Measurements from ENCODE around the gene LIPC.

Gene LIPC

DNA sequence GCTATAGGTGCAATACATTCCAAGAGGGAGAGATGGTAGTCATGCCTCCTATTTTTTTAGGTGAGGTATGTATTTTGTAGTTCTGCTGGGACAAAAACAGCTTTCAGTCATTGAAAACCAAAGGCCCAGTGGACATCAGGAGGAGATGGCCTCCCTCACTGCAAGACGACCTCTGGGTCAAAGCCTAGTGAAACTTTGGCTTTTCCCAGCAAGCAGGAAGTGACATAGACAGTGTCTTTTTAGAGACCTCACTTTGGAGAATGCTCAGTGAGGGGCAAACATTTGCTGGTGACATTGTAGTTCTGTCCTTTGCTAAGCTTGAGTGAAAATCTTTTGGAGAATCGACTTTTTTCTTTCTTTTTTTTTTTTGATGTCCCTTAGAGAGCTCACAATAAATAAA lies 27.3 kb downstream of the LIPC start:
- DNase-seq (no peak), ATAC-seq (ENCODE audit: insufficient read depth, low read depth) (no peak)
- Histone ChIP-seq H3K4me2 (ENCODE audit: insufficient read depth, low read length) (no peak overlapping the region), H3K9me3 (ENCODE audit: insufficient read depth, low read length, severe bottlenecking) (no peaks in the 10 kb centered on the region), H4K20me1 (ENCODE audit: insufficient read depth, low read length) (no peaks in the 10 kb centered on the region), H3K27me3 (ENCODE audit: insufficient read depth, low read length, poor library complexity) (no peaks in the 10 kb centered on the region), H3K4me3 (ENCODE audit: low read depth in 1 of 2, low read length in 2 of 2) (no peak overlapping the region), H3K9ac (ENCODE audit: low read depth, low read length) (no peak overlapping the region), H2AFZ (ENCODE audit: low read depth, low read length) (no peak overlapping the region), H3K4me1 (ENCODE audit: insufficient read depth, low read length) (peaks cover 46% of the 10 kb centered on the region), H3K27ac (ENCODE audit: low read length) (peak overlapping the region; percentile 7; the same call in 1 of the 2 replicates), H3K79me2 (ENCODE audit: insufficient read depth, low read length) (no peaks in the 10 kb centered on the region), H3K36me3 (ENCODE audit: insufficient read depth, low read length) (no peaks in the 10 kb centered on the region)
- TF ChIP-seq, protein P1, sequence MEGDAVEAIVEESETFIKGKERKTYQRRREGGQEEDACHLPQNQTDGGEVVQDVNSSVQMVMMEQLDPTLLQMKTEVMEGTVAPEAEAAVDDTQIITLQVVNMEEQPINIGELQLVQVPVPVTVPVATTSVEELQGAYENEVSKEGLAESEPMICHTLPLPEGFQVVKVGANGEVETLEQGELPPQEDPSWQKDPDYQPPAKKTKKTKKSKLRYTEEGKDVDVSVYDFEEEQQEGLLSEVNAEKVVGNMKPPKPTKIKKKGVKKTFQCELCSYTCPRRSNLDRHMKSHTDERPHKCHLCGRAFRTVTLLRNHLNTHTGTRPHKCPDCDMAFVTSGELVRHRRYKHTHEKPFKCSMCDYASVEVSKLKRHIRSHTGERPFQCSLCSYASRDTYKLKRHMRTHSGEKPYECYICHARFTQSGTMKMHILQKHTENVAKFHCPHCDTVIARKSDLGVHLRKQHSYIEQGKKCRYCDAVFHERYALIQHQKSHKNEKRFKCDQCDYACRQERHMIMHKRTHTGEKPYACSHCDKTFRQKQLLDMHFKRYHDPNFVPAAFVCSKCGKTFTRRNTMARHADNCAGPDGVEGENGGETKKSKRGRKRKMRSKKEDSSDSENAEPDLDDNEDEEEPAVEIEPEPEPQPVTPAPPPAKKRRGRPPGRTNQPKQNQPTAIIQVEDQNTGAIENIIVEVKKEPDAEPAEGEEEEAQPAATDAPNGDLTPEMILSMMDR (IDR thresholded peaks at IDR 0.05; ENCODE audit: borderline replicate concordance, extremely low read depth, low read length, poor library complexity, severe bottlenecking): no peak
- no peak for TF ChIP-seq EZH2 (IDR thresholded peaks at IDR 0.05; ENCODE audit: borderline replicate concordance, low read depth, low read length, severe bottlenecking)

DNA sequence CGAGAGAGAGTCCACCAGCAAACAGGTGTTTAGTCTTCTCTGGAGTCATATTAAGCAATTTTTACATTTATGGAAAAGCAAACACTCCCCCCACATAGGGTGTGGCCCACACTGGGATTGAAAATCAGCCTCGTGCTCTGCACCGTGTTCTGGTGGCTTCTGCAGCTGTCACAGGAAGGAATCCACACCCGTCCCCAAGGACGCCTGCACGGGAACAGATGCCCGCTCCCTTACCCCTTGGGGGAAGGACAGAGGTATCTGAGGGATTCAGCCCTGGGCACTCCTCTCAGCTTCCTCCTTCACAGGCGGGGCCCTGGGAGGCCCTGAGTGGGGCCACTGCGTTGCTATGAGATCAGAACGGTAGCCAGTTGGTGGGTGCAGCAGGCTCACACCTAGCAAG lies 27.8 kb downstream of the LIPC start:
- Histone ChIP-seq H3K4me1 (ENCODE audit: insufficient read depth, low read length) (peaks cover 46% of the 10 kb centered on the region), H3K4me3 (ENCODE audit: low read depth in 1 of 2, low read length in 2 of 2) (no peak overlapping the region), H4K20me1 (ENCODE audit: insufficient read depth, low read length) (no peaks in the 10 kb centered on the region), H2AFZ (ENCODE audit: low read depth, low read length) (no peak overlapping the region), H3K27me3 (ENCODE audit: insufficient read depth, low read length, poor library complexity) (no peaks in the 10 kb centered on the region), H3K9me3 (ENCODE audit: insufficient read depth, low read length, severe bottlenecking) (no peaks in the 10 kb centered on the region), H3K79me2 (ENCODE audit: insufficient read depth, low read length) (no peaks in the 10 kb centered on the region), H3K9ac (ENCODE audit: low read depth, low read length) (no peak overlapping the region), H3K27ac (ENCODE audit: low read length) (peak overlapping the region; percentile 48; the same call in 1 of the 2 replicates), H3K4me2 (ENCODE audit: insufficient read depth, low read length) (no peak overlapping the region), H3K36me3 (ENCODE audit: insufficient read depth, low read length) (no peaks in the 10 kb centered on the region)
- DNase-seq (no peak), ATAC-seq (ENCODE audit: insufficient read depth, low read depth) (no peak)
- TF ChIP-seq, protein P1 (IDR thresholded peaks at IDR 0.05; ENCODE audit: borderline replicate concordance, extremely low read depth, low read length, poor library complexity, severe bottlenecking): no peak
- TF ChIP-seq EZH2 (IDR thresholded peaks at IDR 0.05; ENCODE audit: borderline replicate concordance, low read depth, low read length, severe bottlenecking): no peak

DNA sequence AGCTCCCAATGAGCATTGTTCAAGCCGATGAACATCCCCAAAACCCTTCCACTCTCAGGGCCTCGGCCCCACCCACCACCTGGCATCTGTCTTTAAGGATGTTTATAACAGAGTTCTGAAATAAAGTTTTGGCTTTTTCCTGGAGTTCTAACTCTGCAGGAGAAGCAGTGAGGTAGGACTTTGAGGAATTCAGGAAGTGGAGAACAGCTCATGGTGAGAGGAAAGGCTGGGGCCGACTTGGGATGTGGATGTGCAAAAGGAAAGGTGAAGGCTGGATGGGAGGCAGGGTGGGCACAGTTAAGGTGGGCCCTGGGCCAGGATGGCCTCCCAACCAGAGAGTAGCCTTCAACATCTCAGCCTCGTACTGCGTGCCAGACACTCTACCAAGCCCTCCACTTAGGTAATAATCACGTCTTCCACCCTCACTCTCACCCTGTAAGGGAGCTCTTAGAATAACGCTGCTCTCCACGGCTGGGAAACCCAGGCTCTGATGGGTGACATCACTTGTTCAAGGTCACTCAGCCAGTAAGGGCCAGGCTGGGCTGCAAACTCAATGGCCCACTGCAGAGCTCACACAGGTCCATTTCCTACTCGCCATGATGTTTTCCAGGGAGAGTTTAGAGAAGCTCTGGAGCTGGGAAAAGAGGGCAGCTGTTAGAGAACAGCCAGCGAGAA lies 28.5 kb downstream of the LIPC start:
- no peak overlapping the region for H3K4me2 ChIP-seq (ENCODE audit: insufficient read depth, low read length)

More for the DNA sequence above, 28.5 kb downstream of the LIPC start:
- Histone ChIP-seq H4K20me1 (ENCODE audit: insufficient read depth, low read length) (no peaks in the 10 kb centered on the region), H3K36me3 (ENCODE audit: insufficient read depth, low read length) (no peaks in the 10 kb centered on the region), H3K27me3 (ENCODE audit: insufficient read depth, low read length, poor library complexity) (no peaks in the 10 kb centered on the region), H3K9ac (ENCODE audit: low read depth, low read length) (no peak overlapping the region), H3K4me1 (ENCODE audit: insufficient read depth, low read length) (peaks cover 46% of the 10 kb centered on the region), H3K4me3 (ENCODE audit: low read depth in 1 of 2, low read length in 2 of 2) (no peak overlapping the region), H2AFZ (ENCODE audit: low read depth, low read length) (no peak overlapping the region), H3K79me2 (ENCODE audit: insufficient read depth, low read length) (no peaks in the 10 kb centered on the region), H3K27ac (ENCODE audit: low read length) (no peak overlapping the region; the same call in 1 of the 2 replicates), H3K9me3 (ENCODE audit: insufficient read depth, low read length, severe bottlenecking) (no peaks in the 10 kb centered on the region)
- ATAC-seq (ENCODE audit: insufficient read depth, low read depth) (no peak), DNase-seq (no peak)
- TF ChIP-seq, protein P1 (IDR thresholded peaks at IDR 0.05; ENCODE audit: borderline replicate concordance, extremely low read depth, low read length, poor library complexity, severe bottlenecking): no peak
- TF ChIP-seq EZH2 (IDR thresholded peaks at IDR 0.05; ENCODE audit: borderline replicate concordance, low read depth, low read length, severe bottlenecking): no peak

Measured in DND-41 (cell line).